Central memory CD8-positive, alpha-beta T cell (primary cell): Measurements from ENCODE around the gene LGALS9C.
A peak's percentile ranks its signal among the peaks of the same experiment; 100 is the strongest.
"Not testable (repeated sequence)": the region's sequence is repeated elsewhere in the genome, so short reads cannot be mapped to it uniquely, and the experiment has no call there.

ENCODE experiments used
- ATAC-seq: fragments of 150-1000 bp; cut with Tn5 transposase; replicated peaks from 2 replicates; pipeline ENCODE4 v1.10.0; 2022; ENCODE audit warnings: mild to moderate bottlenecking, moderate FRiP score, moderate number of reproducible peaks; ENCODE audit not compliant: poor library complexity, severe bottlenecking; ENCODE audit errors: extremely low read depth
- DNase-seq, 2 donors: peaks; one replicate each; pipeline ENCODE4 v3.0.0; 2021; ENCODE audit warnings: low spot score in 2 of 2
- H3K27ac Mint-ChIP-seq: one replicate; pipeline ENCODE4 v1.8.0; 2022; ENCODE audit warnings: low read depth, mild to moderate bottlenecking, moderate library complexity, mixed read lengths
- H3K27me3 Mint-ChIP-seq: one replicate; pipeline ENCODE4 v1.8.0; 2022; ENCODE audit warnings: mixed read lengths
- H3K36me3 Mint-ChIP-seq: one replicate; pipeline ENCODE4 v1.8.0; 2022; ENCODE audit warnings: mild to moderate bottlenecking, moderate library complexity, mixed read lengths; ENCODE audit not compliant: insufficient read depth
- H3K4me1 Mint-ChIP-seq: one replicate; pipeline ENCODE4 v1.8.0; 2022; ENCODE audit warnings: mixed read lengths
- H3K4me3 Mint-ChIP-seq: one replicate; pipeline ENCODE4 v1.8.0; 2022; ENCODE audit warnings: mild to moderate bottlenecking, moderate library complexity, mixed read lengths
- H3K9me3 Mint-ChIP-seq: one replicate; pipeline ENCODE4 v1.8.0; 2022; ENCODE audit warnings: mixed read lengths

The LGALS9C gene

GRCh38 chr17:18466250-18466983 is 10.2 kb upstream of the LGALS9C start:
- DNase-seq, ATAC-seq, H3K36me3 Mint-ChIP-seq, H3K9me3 Mint-ChIP-seq, H3K27ac Mint-ChIP-seq, H3K27me3 Mint-ChIP-seq, H3K4me1 Mint-ChIP-seq, H3K4me3 Mint-ChIP-seq: not testable (repeated sequence)

- DNase-seq, H3K27me3 Mint-ChIP-seq, H3K27ac Mint-ChIP-seq, H3K36me3 Mint-ChIP-seq, H3K4me3 Mint-ChIP-seq, H3K9me3 Mint-ChIP-seq, H3K4me1 Mint-ChIP-seq, ATAC-seq: not testable (repeated sequence)
These were observed 9.6 kb upstream of the LGALS9C start for GRCh38 chr17:18467001-18467400.

- H3K36me3 Mint-ChIP-seq, H3K9me3 Mint-ChIP-seq, ATAC-seq, H3K27ac Mint-ChIP-seq, H3K4me3 Mint-ChIP-seq, DNase-seq, H3K4me1 Mint-ChIP-seq, H3K27me3 Mint-ChIP-seq: not testable (repeated sequence)
These were observed 8.0 kb upstream of the LGALS9C start for GRCh38 chr17:18468472-18469171.

GRCh38 chr17:18469837-18470236 is 6.8 kb upstream of the LGALS9C start:
- not testable (repeated sequence) for H3K27me3 Mint-ChIP-seq, H3K36me3 Mint-ChIP-seq, H3K9me3 Mint-ChIP-seq, H3K4me1 Mint-ChIP-seq, H3K27ac Mint-ChIP-seq, DNase-seq, H3K4me3 Mint-ChIP-seq, ATAC-seq

GRCh38 chr17:18470345-18470930 is 6.2 kb upstream of the LGALS9C start:
- not testable (repeated sequence) for ATAC-seq, H3K36me3 Mint-ChIP-seq, DNase-seq, H3K4me1 Mint-ChIP-seq, H3K9me3 Mint-ChIP-seq, H3K27me3 Mint-ChIP-seq, H3K4me3 Mint-ChIP-seq, H3K27ac Mint-ChIP-seq

- not testable (repeated sequence) for H3K4me3 Mint-ChIP-seq, H3K4me1 Mint-ChIP-seq, H3K36me3 Mint-ChIP-seq, ATAC-seq, H3K9me3 Mint-ChIP-seq, H3K27ac Mint-ChIP-seq, DNase-seq, H3K27me3 Mint-ChIP-seq
These were observed 2.6 kb upstream of the LGALS9C start for GRCh38 chr17:18473967-18474366.

- H3K36me3 Mint-ChIP-seq, H3K27ac Mint-ChIP-seq, H3K4me1 Mint-ChIP-seq, DNase-seq, H3K9me3 Mint-ChIP-seq, H3K4me3 Mint-ChIP-seq, H3K27me3 Mint-ChIP-seq: not testable (repeated sequence)
- ATAC-seq = peak; percentile 59
These were observed 1.8 kb upstream of the LGALS9C start for GRCh38 chr17:18474754-18475153.

GRCh38 chr17:18477367-18477766 is 778 bp downstream of the LGALS9C start:
- not testable (repeated sequence) for H3K27ac Mint-ChIP-seq, H3K36me3 Mint-ChIP-seq, H3K4me3 Mint-ChIP-seq, H3K9me3 Mint-ChIP-seq, H3K27me3 Mint-ChIP-seq, DNase-seq, ATAC-seq, H3K4me1 Mint-ChIP-seq

GRCh38 chr17:18478362-18478761 is 1.8 kb downstream of the LGALS9C start:
- H3K9me3 Mint-ChIP-seq, H3K4me1 Mint-ChIP-seq, DNase-seq, H3K27me3 Mint-ChIP-seq, H3K27ac Mint-ChIP-seq, H3K36me3 Mint-ChIP-seq, H3K4me3 Mint-ChIP-seq, ATAC-seq: not testable (repeated sequence)

GRCh38 chr17:18478977-18479595 is 2.5 kb downstream of the LGALS9C start:
- DNase-seq, H3K9me3 Mint-ChIP-seq, H3K4me1 Mint-ChIP-seq, H3K27me3 Mint-ChIP-seq, ATAC-seq, H3K36me3 Mint-ChIP-seq, H3K27ac Mint-ChIP-seq, H3K4me3 Mint-ChIP-seq: not testable (repeated sequence)

- not testable (repeated sequence) for H3K27me3 Mint-ChIP-seq, ATAC-seq, DNase-seq, H3K4me1 Mint-ChIP-seq, H3K9me3 Mint-ChIP-seq, H3K27ac Mint-ChIP-seq, H3K4me3 Mint-ChIP-seq, H3K36me3 Mint-ChIP-seq
These were observed 5.2 kb downstream of the LGALS9C start for GRCh38 chr17:18481775-18482174.

GRCh38 chr17:18485936-18486464 is 9.4 kb downstream of the LGALS9C start:
- not testable (repeated sequence) for H3K27me3 Mint-ChIP-seq, ATAC-seq, H3K27ac Mint-ChIP-seq, H3K36me3 Mint-ChIP-seq, H3K4me3 Mint-ChIP-seq, H3K4me1 Mint-ChIP-seq, DNase-seq, H3K9me3 Mint-ChIP-seq
